Lower leg skin (tissue), 3 donors: ENCODE data around the gene SH2D3A.

Source experiments
- POLR2A ChIP-seq, 2 donors: fragments of 450-650 bp; IDR thresholded peaks; one replicate each; pipeline ENCODE4 v1.6.1; 2016 to 2017; ENCODE audit warnings: antibody characterized with exemption in 2 of 2, mild to moderate bottlenecking in 1 of 2, moderate library complexity in 1 of 2
- TF ChIP-seq, protein P1 (sequence below), 3 donors: fragments of 450-650 bp; IDR thresholded peaks; one replicate each; pipeline ENCODE4 v1.5.1; 2016; ENCODE audit warnings: antibody characterized with exemption in 3 of 3, mild to moderate bottlenecking in 3 of 3, moderate library complexity in 2 of 3

- TF ChIP-seq, protein P1, sequence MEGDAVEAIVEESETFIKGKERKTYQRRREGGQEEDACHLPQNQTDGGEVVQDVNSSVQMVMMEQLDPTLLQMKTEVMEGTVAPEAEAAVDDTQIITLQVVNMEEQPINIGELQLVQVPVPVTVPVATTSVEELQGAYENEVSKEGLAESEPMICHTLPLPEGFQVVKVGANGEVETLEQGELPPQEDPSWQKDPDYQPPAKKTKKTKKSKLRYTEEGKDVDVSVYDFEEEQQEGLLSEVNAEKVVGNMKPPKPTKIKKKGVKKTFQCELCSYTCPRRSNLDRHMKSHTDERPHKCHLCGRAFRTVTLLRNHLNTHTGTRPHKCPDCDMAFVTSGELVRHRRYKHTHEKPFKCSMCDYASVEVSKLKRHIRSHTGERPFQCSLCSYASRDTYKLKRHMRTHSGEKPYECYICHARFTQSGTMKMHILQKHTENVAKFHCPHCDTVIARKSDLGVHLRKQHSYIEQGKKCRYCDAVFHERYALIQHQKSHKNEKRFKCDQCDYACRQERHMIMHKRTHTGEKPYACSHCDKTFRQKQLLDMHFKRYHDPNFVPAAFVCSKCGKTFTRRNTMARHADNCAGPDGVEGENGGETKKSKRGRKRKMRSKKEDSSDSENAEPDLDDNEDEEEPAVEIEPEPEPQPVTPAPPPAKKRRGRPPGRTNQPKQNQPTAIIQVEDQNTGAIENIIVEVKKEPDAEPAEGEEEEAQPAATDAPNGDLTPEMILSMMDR (IDR thresholded peaks at IDR 0.05): no peak
- no peak for TF ChIP-seq POLR2A (IDR thresholded peaks at IDR 0.05)
Measured at GRCh38 chr19:6766357-6767080, 716 bp downstream of the SH2D3A start.
